GM18907 (cell line): Measurements from ENCODE around the gene TFAP2C.
"Not testable (repeated sequence)": the region's sequence is repeated elsewhere in the genome, so short reads cannot be mapped to it uniquely, and the experiment has no call there.

Source experiments
- ATAC-seq: cut with Tn5 transposase; IDR thresholded peaks from one replicate; pipeline ENCODE4 v1.9.1; 2021; ENCODE audit warnings: mild to moderate bottlenecking, moderate library complexity; ENCODE audit not compliant: unreplicated experiment

The TFAP2C gene

GRCh38 chr20:56637576-56637975 lies 8.5 kb downstream of the TFAP2C start:
- no peak for ATAC-seq

DNA sequence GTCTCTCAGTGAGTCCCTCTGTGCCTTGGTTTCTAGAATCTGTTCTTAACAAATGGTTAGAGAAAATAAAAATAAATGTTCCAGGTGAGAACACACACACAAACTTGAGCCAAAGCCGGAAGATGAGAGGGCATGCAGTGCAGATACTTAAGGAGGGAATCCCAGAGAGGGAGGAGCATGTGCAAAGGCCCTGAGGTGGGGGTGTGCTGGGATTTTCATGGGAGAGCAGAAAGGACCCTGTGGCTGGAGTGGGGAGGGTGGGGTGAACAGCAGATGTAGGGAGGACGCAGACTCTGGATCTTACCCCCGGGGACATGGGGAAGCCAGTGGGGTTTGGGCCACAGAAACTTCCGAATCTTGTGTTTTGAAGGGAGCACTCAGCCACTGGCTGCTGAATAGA lies 17.5 kb downstream of the TFAP2C start:
- no peak for ATAC-seq

GRCh38 chr20:56653211-56653610 lies 24.1 kb downstream of the TFAP2C start:
- no peak for ATAC-seq

- no peak for ATAC-seq
These were observed 27.5 kb downstream of the TFAP2C start for GRCh38 chr20:56656632-56657031.

- no peak for ATAC-seq
These were observed 28.8 kb downstream of the TFAP2C start for GRCh38 chr20:56657879-56658278.

- ATAC-seq: not testable (repeated sequence)
These were observed 29.3 kb downstream of the TFAP2C start for GRCh38 chr20:56658341-56658947.

DNA sequence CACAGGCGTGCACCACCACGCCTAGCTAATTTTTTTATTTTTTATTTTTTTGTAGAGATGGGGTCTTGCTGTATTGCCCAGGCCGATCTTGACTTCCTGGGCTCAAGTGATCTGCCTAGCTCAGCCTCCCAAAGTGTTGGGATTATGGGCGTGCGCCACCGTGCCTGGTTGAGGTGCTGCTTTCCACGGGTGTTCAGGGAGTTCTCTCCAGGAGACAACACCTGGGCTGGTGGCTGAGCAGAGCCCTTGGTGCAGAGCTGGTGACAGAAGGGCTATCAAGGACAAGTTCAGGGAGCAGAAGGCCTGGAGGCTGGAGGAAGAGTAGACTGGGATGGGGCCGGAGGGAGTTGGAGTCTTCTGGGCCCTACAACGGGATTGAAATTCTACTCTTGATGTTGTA lies 34.6 kb downstream of the TFAP2C start:
- no peak for ATAC-seq

GRCh38 chr20:56664796-56665195 lies 35.7 kb downstream of the TFAP2C start:
- ATAC-seq: no peak

DNA sequence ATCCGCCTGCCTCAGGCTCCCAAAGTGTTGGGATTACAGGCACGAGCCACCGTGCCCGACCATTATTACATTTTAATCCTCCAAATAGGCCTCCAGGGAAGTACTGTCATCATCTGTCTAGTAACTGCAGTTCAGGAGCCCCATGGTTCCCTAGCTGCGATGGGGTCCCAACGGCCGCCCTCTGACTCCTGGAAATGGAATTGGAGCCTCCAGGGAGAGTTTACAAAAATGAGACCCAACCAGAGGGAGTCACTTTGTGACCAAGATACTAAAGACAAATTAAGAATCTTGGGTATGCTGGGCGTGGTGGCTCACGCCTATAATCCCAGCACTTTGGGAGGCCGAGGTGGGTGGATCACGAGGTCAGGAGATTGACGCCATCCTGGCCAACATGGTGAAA lies 36.7 kb downstream of the TFAP2C start:
- ATAC-seq: no peak

GRCh38 chr20:56673450-56673849 lies 44.3 kb downstream of the TFAP2C start:
- no peak for ATAC-seq

- no peak for ATAC-seq
These were observed 46.9 kb downstream of the TFAP2C start for GRCh38 chr20:56676001-56676400.

DNA sequence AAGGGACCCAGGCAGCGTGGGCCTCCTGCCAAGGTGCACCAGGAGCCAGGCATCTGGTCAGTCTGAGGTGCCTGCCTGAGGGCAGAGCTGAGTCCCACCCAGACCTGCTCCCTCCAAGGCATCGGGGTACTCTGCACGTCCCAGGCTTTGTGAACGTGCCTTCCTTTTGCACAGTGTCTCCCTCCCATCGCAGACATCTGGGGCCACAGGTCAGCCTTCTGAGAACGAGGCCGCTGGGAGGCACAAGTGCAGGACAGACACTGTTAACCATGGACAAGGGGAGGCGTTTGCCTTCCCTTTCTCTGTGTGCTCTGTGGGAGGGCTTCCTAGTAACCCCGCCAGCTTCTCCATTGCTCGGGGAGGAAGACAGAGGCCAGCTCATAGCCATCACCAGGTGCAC lies 47.6 kb downstream of the TFAP2C start:
- ATAC-seq: no peak

GRCh38 chr20:56683077-56683865 lies 54.2 kb downstream of the TFAP2C start:
- no peak for ATAC-seq

DNA sequence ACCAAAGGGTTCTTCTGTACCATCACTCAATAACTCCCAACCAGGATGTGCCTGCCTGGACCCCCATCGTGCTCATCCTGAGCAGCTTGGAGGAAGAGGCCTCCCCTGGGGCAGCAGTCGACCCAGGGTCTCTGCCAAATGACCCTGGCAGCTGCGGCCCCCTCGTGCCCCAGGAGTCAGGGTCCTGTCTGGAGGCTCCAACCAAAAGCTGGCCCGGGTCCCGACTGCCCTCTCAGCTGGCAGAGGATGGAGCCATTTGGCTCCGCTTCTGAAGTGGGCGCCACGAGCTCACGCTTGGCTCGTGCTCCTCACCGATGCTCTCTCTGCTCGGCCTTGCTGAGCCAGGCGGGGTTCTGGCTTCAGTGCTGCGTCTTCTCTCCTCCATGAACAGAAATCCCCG lies 56.8 kb downstream of the TFAP2C start:
- ATAC-seq: no peak

GRCh38 chr20:56687061-56687460 lies 58.0 kb downstream of the TFAP2C start:
- no peak for ATAC-seq

DNA sequence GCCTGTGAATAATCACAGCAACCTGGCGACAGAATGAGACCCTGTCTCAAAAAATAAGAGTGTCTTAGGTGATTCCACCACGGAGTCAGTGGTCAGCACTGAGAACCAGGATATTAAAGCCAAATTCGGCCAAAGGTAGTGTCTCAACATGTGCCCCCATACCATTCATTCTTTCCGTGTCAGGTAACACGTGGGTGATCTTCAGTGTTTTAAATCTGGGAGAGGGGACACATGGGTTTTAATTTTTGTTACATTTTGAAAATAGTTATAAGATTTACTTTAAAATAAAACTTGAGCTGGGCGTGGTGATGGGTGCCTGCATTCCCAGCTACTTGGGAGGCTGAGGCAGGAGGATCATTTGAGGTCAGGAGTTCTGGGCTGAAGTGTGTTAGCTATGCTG lies 59.0 kb downstream of the TFAP2C start:
- no peak for ATAC-seq
